ENCODE measurements around the gene NINJ2.

DNA sequence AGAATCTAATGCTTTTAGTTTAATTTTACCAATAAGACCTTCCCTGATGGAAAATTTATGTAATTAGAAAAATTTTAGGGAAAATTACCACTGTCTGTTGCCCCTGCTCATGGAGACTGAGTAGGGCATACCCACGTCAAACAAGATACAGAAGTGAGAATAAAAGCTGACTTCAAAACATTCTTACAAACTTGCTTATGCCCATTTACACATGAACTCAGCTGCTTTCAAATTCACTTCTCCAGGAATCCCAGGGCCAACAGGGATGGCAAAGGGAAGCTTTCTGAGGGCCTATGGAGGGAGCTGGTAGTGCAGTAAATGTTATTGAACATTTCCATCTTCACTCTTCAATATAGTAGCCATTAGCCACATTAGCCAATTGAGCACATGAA, 4.8 kb upstream of the NINJ2 start:
- TF ChIP-seq CTCF (IDR thresholded peaks at IDR 0.05) (no peak), POLR2A (IDR thresholded peaks at IDR 0.05) (no peak)
